Activated CD4-positive, alpha-beta T cell treated with anti-CD3 and anti-CD28 coated beads, Interleukin-10, Interleukin-2, amounts not matched to agents 100 ng/mL and 50 ng/mL, durations not matched to agents 16 hours and 8 hours (primary cell): ENCODE measurements around the gene CNP.
"Not testable (repeated sequence)": the region's sequence is repeated elsewhere in the genome, so short reads cannot be mapped to it uniquely, and the experiment has no call there.

ENCODE experiments used
- DNase-seq: peaks from one replicate; pipeline ENCODE4 v3.0.0-alpha.2; 2020

Gene CNP

GRCh38 chr17:41966463-41967140 lies at the start of gene CNP:
CNP (plus strand) TSS chr17:41966795; CDS start chr17:41966885, 90 bp downstream.
- DNase-seq: peak; percentile 92

- DNase-seq: peak; percentile 31
These were observed 49.4 kb upstream of the CNP start for GRCh38 chr17:41917192-41917591.

GRCh38 chr17:41917679-41918313 lies 48.8 kb upstream of the CNP start:
- DNase-seq: peak; percentile 30

GRCh38 chr17:41918314-41919164 lies 48.1 kb upstream of the CNP start, which contains the start of gene ACLY:
ACLY (minus strand) TSS chr17:41918951; CDS start chr17:41913873, 5,078 bp downstream.
- DNase-seq: peak; percentile 99

- no peak for DNase-seq
These were observed 47.3 kb upstream of the CNP start for GRCh38 chr17:41919165-41919817.

GRCh38 chr17:41919840-41920579 lies 46.6 kb upstream of the CNP start:
- no peak for DNase-seq

GRCh38 chr17:41920580-41920955 lies 46.0 kb upstream of the CNP start:
- no peak for DNase-seq

GRCh38 chr17:41925991-41926590 lies 40.5 kb upstream of the CNP start:
- no peak for DNase-seq

GRCh38 chr17:41928693-41929251 lies 37.8 kb upstream of the CNP start:
- no peak for DNase-seq

- DNase-seq: peak; percentile 97
These were observed 36.4 kb upstream of the CNP start, which contains the start of gene ODAD4 for GRCh38 chr17:41930009-41930832. ODAD4 (plus strand) TSS chr17:41930617; CDS start chr17:41930724, 107 bp downstream.

GRCh38 chr17:41930833-41931156 lies 35.8 kb upstream of the CNP start:
- DNase-seq: not testable (repeated sequence)

- not testable (repeated sequence) for DNase-seq
These were observed 34.9 kb upstream of the CNP start for GRCh38 chr17:41931715-41932114.

- DNase-seq: peak; percentile 28
These were observed 33.7 kb upstream of the CNP start for GRCh38 chr17:41932816-41933389.

GRCh38 chr17:41935641-41936040 lies 31.0 kb upstream of the CNP start:
- no peak for DNase-seq

GRCh38 chr17:41937970-41938954 lies 28.3 kb upstream of the CNP start:
- no peak for DNase-seq

GRCh38 chr17:41939044-41939692 lies 27.4 kb upstream of the CNP start:
- DNase-seq: no peak

- DNase-seq: no peak
These were observed 26.9 kb upstream of the CNP start for GRCh38 chr17:41939693-41940090.

- no peak for DNase-seq
These were observed 25.4 kb upstream of the CNP start for GRCh38 chr17:41941168-41941567.
